Kidney (tissue), 14 donors: ENCODE results near the gene DNAJC18. TPM values are rescaled to one million over a fixed set of nuclear protein-coding genes. Genes with fewer than 3 reads are reported as not detected.

Experiments used
- DNase-seq, 5 donors: peaks; one replicate each; pipeline ENCODE4 v3.0.0-alpha.2; 2013 to 2020
- FAIRE-seq: peaks from 2 replicates; lab custom pipeline; 2012; peaks lifted over from hg19 to GRCh38; lab: Jason Lieb, UNC
- H3K27ac ChIP-seq, 2 donors: one replicate each; pipeline ENCODE4 v1.7.0; 2013; ENCODE audit warnings: low read depth in 2 of 2, low read length in 2 of 2, inconsistent platforms in 1 of 2
- H3K27me3 ChIP-seq: one replicate; pipeline ENCODE4 v1.7.1; 2013; ENCODE audit warnings: low read length, inconsistent platforms; ENCODE audit not compliant: control insufficient read depth, insufficient read depth
- H3K36me3 ChIP-seq, 3 donors: one replicate each; pipeline versions ENCODE4 v1.7.0 to v1.7.1; 2013; ENCODE audit warnings: low read length in 3 of 3, control low read depth in 1 of 3, inconsistent platforms in 1 of 3; ENCODE audit not compliant: insufficient read depth in 3 of 3, control insufficient read depth in 2 of 3
- H3K4me1 ChIP-seq, 3 donors: one replicate each; pipeline versions ENCODE4 v1.7.0 to v1.7.1; 2013; ENCODE audit warnings: low read length in 3 of 3, inconsistent platforms in 1 of 3, low read depth in 1 of 3; ENCODE audit not compliant: control insufficient read depth in 2 of 3, insufficient read depth in 2 of 3
- H3K4me3 ChIP-seq, 3 donors: one replicate each; pipeline versions ENCODE4 v1.7.0 to v1.8.1; 2013; ENCODE audit warnings: low read length in 3 of 3, control low read depth in 1 of 3, inconsistent platforms in 1 of 3
- H3K9ac ChIP-seq, 3 donors: one replicate each; pipeline versions ENCODE4 v1.7.0 to v1.7.1; 2013; ENCODE audit warnings: low read length in 3 of 3, control low read depth in 1 of 3, inconsistent platforms in 1 of 3
- H3K9me3 ChIP-seq, 3 donors: one replicate each; pipeline versions ENCODE4 v1.7.0 to v1.7.1; 2013; ENCODE audit warnings: low read length in 3 of 3, control low read depth in 1 of 3, inconsistent platforms in 1 of 3; ENCODE audit not compliant: control insufficient read depth in 2 of 3, insufficient read depth in 1 of 3
- intact Hi-C: fragments of 100-400 bp; cut with DNase I; formaldehyde crosslinking; loops from one replicate; pipeline ENCODE4 v1.11.1; 2022
- polyA plus RNA-seq: library from polyadenylated mRNA; stranded (reverse); fragments of 350-450 nt; fragmentation: Illumina TruSeq; extraction: RNeasy Lipid Tissue Mini Kit (QIAGEN cat#74804); gene quantifications from one replicate; pipeline ENCODE4 v1.2.3, GENCODE V29; 2014; ENCODE audit warnings: low read depth, low replicate concordance; ENCODE audit not compliant: insufficient read depth
- total RNA-seq: library from RNA; stranded (reverse); fragmentation: NEBNext Ultra II Directional; extraction: Animal tissue kit (Norgen Biotek cat#: 25700); gene quantifications from one replicate; pipeline ENCODE4 v1.2.1, GENCODE V29; 2021
- TF ChIP-seq, protein P1 (sequence below): IDR thresholded peaks from 3 replicates; pipeline ENCODE4 v1.5.1; 2012; ENCODE audit warnings: mild to moderate bottlenecking, moderate library complexity, borderline replicate concordance; ENCODE audit not compliant: insufficient read depth; ENCODE audit errors: extremely low read depth
- donor health status: control.
- donor health status: control.
- donor health status: control.
- donor health status: control.
- donor health status: control.
- donor health status: DM: yes; HTN: yes; CAD: no.
- donor health status: Normal renal cell carcinoma (clear cell type).

The DNAJC18 gene
- total and polyA plus RNA-seq, 2 donors from 2014 or later: 3.9 to 13.7 TPM

GRCh38 chr5:139475865-139476617 is 36.7 kb upstream of the DNAJC18 start:
- FAIRE-seq (no peak), DNase-seq (no peak)
- Histone ChIP-seq H3K4me1 (peaks cover 0 to 9% (median 0%) of the 10 kb centered on the region in 3 donors), H3K9ac (no peak overlapping the region), H3K27ac (no peak overlapping the region), H3K4me3 (no peak overlapping the region), H3K36me3 (peaks cover 0 to 9% (median 0%) of the 10 kb centered on the region in 3 donors), H3K9me3 (no peaks in the 10 kb centered on the region), H3K27me3 (no peaks in the 10 kb centered on the region)
- TF ChIP-seq, protein P1, sequence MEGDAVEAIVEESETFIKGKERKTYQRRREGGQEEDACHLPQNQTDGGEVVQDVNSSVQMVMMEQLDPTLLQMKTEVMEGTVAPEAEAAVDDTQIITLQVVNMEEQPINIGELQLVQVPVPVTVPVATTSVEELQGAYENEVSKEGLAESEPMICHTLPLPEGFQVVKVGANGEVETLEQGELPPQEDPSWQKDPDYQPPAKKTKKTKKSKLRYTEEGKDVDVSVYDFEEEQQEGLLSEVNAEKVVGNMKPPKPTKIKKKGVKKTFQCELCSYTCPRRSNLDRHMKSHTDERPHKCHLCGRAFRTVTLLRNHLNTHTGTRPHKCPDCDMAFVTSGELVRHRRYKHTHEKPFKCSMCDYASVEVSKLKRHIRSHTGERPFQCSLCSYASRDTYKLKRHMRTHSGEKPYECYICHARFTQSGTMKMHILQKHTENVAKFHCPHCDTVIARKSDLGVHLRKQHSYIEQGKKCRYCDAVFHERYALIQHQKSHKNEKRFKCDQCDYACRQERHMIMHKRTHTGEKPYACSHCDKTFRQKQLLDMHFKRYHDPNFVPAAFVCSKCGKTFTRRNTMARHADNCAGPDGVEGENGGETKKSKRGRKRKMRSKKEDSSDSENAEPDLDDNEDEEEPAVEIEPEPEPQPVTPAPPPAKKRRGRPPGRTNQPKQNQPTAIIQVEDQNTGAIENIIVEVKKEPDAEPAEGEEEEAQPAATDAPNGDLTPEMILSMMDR: no peak
- intact Hi-C loops: no loop called here

DNA sequence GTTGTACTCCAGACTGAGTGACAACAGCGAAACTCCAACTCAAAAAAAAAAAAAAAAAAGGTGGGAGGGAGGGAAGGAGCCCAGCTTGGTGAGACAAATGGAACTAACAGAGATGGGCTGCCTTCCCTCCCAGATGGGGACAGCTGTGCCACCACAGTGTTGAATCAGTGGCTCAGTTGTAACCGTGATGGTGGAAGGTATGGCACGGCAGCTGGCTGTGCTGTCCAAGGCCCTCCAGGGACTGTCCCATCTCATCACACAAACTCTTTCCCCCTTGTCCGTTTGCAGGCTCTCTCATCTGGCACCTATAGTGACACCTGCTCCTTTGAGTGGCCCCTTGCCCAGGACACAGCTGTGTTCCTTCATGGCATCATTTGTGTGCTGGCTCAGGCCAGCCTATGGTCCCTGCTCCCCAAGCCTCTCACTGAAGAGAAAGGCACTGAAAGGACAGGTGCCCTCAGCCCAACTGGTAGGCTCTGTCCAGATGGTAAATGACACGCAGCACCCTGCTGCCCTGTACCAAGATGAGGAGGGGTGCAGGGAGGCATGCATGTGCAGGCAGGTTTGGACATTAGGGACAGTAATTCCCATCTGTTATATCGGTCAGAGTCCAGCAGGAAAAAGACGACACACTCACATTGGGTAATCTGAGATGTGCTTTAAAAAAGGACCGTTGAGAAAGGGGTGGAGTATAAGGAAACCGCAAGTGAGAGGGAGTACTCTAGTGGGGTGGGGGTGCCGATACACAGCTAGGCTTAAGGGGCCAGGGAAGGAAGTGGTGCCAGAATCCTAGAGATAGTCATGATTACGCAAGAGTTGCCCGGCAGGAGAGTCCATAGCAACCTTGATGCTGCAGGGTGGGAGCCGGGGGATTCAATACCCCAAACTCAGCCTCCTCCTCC is 35.8 kb upstream of the DNAJC18 start:
- TF ChIP-seq, protein P1: no peak
- no peak overlapping the region for H3K4me3 ChIP-seq
- intact Hi-C loops: no loop called here
- DNase-seq: peak in 3 of 5 donors; percentile 20 to 64 (median 58)
- no peaks in the 10 kb centered on the region for H3K9me3 ChIP-seq
- peaks cover 0 to 7% (median 0%) of the 10 kb centered on the region in 3 donors for H3K4me1 ChIP-seq
- FAIRE-seq: no peak
- peaks cover 0 to 9% (median 0%) of the 10 kb centered on the region in 3 donors for H3K36me3 ChIP-seq
- H3K9ac ChIP-seq: no peak overlapping the region
- no peak overlapping the region for H3K27ac ChIP-seq
- H3K27me3 ChIP-seq: no peaks in the 10 kb centered on the region

DNA sequence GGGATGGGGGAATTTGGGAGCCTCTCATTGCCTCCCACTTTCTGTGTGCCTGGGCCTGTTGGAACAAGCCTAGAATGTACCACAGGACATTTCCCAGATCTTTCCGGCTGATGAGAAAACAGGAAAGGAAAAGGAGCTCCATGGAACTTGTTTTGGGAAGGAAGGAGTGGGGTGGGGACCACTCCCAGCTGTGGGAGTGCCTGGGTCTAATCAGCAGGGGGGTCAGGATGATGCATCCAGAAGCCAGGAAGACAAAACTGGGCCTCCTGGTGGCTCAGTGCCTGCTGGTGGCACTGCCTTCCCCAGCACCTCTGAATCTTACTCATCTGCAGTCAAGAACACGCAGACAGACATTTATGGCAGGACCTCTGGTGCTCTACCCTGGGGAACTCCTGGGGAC is 34.2 kb upstream of the DNAJC18 start:
- Histone ChIP-seq H3K9me3 (no peaks in the 10 kb centered on the region), H3K9ac (no peak overlapping the region), H3K4me3 (no peak overlapping the region), H3K27ac (peak overlapping the region; percentile 7 to 64), H3K36me3 (peaks cover 0 to 9% (median 0%) of the 10 kb centered on the region in 3 donors), H3K4me1 (peaks cover 0 to 7% (median 0%) of the 10 kb centered on the region in 3 donors), H3K27me3 (no peaks in the 10 kb centered on the region)
- intact Hi-C loops: no loop called here
- no peak for FAIRE-seq
- TF ChIP-seq, protein P1: no peak
- DNase-seq: peak in 1 of 5 donors; percentile 40
